SK-N-SH treated with all-trans-retinoic acid at 6 μM for 48 hours (cell line): ENCODE measurements around the gene RTL10.
"Not testable (repeated sequence)": the region's sequence is repeated elsewhere in the genome, so short reads cannot be mapped to it uniquely, and the experiment has no call there.

ENCODE experiments used
- ATAC-seq: fragments of 200-7000 bp; cut with Tn5 transposase; 3 replicates; pipeline ENCODE4 v1.9.1; 2020; ENCODE audit warnings: mild to moderate bottlenecking, moderate library complexity
- ARNTL ChIP-seq: fragments of 450-650 bp; formaldehyde crosslinking; IDR thresholded peaks from 2 replicates; pipeline ENCODE4 v1.5.0; 2020; ENCODE audit warnings: low read depth, mild to moderate bottlenecking, moderate library complexity, borderline replicate concordance
- BACH2 ChIP-seq: fragments of 250-450 bp; sonication (Bioruptor Pico); IDR thresholded peaks from 2 replicates; pipeline ENCODE4 v1.9.0; 2021; ENCODE audit warnings: mild to moderate bottlenecking, borderline replicate concordance
- CSDC2 ChIP-seq: fragments of 250-450 bp; sonication (Bioruptor Pico); IDR thresholded peaks from 2 replicates; pipeline ENCODE4 v1.5.0; 2020; ENCODE audit warnings: mild to moderate bottlenecking, moderate library complexity
- GLIS3 ChIP-seq: fragments of 250-450 bp; sonication (Bioruptor Pico); IDR thresholded peaks from 2 replicates; pipeline ENCODE4 v1.5.0; 2020; ENCODE audit warnings: mild to moderate bottlenecking, moderate library complexity
- ISL1 ChIP-seq: fragments of 250-450 bp; sonication (Bioruptor Pico); IDR thresholded peaks from 2 replicates; pipeline ENCODE4 v2.1.2; 2022; ENCODE audit warnings: mild to moderate bottlenecking, moderate library complexity
- RARB ChIP-seq: fragments of 250-450 bp; sonication (Bioruptor Pico); IDR thresholded peaks from 2 replicates; pipeline ENCODE4 v1.8.0; 2021; ENCODE audit warnings: mild to moderate bottlenecking, moderate library complexity
- TCF4 ChIP-seq: fragments of 250-450 bp; sonication (Bioruptor Pico); IDR thresholded peaks from 2 replicates; pipeline ENCODE4 v1.8.0; 2021; ENCODE audit warnings: mild to moderate bottlenecking, moderate library complexity, borderline replicate concordance
- ZC3H10 ChIP-seq: fragments of 250-450 bp; sonication (Bioruptor Pico); IDR thresholded peaks from 2 replicates; pipeline ENCODE4 v1.5.1; 2021; ENCODE audit warnings: mild to moderate bottlenecking, moderate library complexity
- ZFP3 ChIP-seq: fragments of 250-450 bp; sonication (Bioruptor Pico); IDR thresholded peaks from 2 replicates; pipeline ENCODE4 v1.5.0; 2020; ENCODE audit warnings: mild to moderate bottlenecking, moderate library complexity
- ZFP30 ChIP-seq: fragments of 450-650 bp; formaldehyde crosslinking; IDR thresholded peaks from 2 replicates; pipeline ENCODE4 v1.5.0; 2022; ENCODE audit warnings: mild to moderate bottlenecking, moderate library complexity
- ZNF565 ChIP-seq: fragments of 450-650 bp; formaldehyde crosslinking; conservative IDR thresholded peaks from 2 replicates; pipeline ENCODE4 v1.5.0; 2020; ENCODE audit warnings: low read depth, mild to moderate bottlenecking, moderate library complexity
- ZNF70 ChIP-seq: fragments of 450-650 bp; formaldehyde crosslinking; IDR thresholded peaks from 2 replicates; pipeline ENCODE4 v1.5.0; 2020; ENCODE audit warnings: mild to moderate bottlenecking, moderate library complexity
- TF ChIP-seq, protein P1 (sequence below): fragments of 250-450 bp; sonication (Bioruptor Pico); IDR thresholded peaks from 2 replicates; pipeline ENCODE4 v1.5.1; 2021; ENCODE audit warnings: mild to moderate bottlenecking, moderate library complexity
- TF ChIP-seq, protein P2 (sequence below): fragments of 250-450 bp; sonication (Bioruptor Pico); IDR thresholded peaks from 2 replicates; pipeline ENCODE4 v1.8.0; 2020; ENCODE audit warnings: mild to moderate bottlenecking, moderate library complexity, borderline replicate concordance
- TF ChIP-seq, protein P3 (sequence below): fragments of 250-450 bp; sonication (Bioruptor Pico); IDR thresholded peaks from 2 replicates; pipeline ENCODE4 v1.8.0; 2021; ENCODE audit warnings: low read depth, mild to moderate bottlenecking, moderate library complexity, borderline replicate concordance
- TF ChIP-seq, protein P4 (sequence below): fragments of 250-450 bp; sonication (Bioruptor Pico); IDR thresholded peaks from 2 replicates; pipeline ENCODE4 v1.5.0; 2020; ENCODE audit warnings: mild to moderate bottlenecking, moderate library complexity

RTL10 gene

DNA sequence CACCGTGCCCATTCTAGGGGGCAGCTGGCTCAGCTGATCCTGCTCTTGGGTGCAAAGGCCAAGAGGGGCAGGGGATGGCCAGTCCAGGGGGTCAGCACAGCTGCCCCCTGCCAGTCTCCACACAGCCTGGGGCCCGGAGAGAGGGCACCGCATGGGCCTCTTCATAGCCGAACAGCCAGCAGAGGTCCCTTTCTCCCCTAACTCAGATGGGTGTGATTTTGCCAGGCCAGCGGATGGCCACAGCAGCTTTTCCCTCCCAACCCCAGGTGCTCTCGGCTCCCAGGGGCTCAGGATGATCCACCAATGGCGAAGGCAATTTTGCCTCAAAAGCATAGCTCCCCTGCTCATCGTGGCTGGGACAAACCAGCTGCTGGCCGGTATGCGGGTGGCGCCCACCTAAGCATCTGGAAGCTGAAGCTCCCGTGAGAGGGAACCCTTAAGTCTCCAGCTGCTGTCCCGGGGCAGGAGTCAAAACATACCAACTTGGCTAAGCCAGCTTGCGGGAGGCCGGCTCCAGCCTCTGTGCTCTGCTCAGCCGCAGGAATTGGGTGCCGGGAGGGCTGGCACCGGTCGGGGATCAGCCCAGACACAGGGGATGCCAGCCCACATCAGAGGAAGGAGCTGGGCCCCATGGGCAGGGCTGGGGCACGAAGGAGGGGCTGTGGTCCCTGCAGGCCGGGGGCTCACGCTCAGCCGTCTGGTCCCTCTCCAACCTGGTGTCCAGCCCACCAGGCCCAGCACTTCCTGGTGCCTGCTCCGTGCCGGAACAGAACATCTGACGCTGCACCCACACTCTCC is 30.5 kb upstream of the RTL10 start:
- ATAC-seq, result no peak
- TF ChIP-seq CSDC2, result no peak
- no peak for TF ChIP-seq ZNF70
- no peak for TF ChIP-seq ZFP30 (CRISPR knock-in tag)

DNA sequence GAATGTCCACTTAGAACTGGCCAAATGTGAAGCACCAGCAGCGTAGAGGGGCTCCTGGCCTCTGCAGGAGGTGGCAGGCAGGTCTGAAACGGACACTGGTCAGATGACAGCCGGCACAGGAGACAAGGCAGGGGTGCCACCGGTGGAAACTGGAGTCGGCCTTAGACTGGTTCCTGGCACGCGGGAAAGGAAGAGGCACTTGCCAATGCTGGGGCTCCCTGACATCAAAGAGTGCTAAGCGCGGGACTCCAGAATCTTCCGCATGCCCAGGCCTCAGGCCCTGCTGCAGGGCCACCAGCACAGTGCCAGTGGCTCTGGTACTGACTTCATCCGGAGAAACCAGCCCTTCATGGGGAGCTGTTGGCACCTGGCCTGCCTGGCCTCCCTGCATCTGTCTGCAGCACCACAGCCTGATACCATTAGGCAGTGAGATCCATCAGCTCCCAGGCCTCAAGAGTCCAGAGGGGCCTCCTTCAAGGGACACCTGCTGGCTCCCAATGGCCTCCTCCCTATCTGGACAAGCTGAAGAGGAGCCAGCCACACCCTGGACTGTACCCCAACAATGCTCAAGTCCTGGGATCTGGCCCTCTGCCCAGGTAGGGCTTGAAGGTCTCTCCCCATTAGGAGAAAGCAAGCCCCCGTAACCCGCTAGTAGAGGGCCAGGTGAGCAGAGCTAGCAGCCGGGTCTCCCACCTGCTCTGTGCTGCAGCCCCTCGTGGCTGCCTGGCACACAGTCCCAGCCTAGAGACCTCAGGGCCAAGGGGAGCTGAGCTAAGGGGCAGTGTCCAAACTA is 29.7 kb upstream of the RTL10 start:
- no peak for TF ChIP-seq ZFP30 (CRISPR knock-in tag)
- no peak for ATAC-seq

DNA sequence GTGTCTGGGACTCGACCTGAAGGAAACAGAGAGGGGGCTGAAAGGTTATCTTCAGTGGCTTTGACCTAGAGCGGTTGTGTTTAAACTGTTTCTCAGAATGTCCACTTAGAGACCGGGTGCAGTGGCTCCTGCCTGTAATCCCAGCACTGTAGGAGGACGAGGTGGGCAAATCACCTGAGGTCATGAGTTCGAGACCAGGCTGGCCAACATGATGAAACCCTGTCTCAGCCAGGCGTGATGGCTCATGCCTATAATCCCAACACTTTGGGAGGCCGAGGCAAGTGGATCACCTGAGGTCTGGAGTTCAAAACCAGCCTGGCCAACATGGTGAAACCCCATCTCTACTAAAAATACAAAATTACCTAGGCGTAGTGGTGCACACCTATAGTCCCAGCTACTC is 28.8 kb upstream of the RTL10 start:
- ATAC-seq, result not testable (repeated sequence)

DNA sequence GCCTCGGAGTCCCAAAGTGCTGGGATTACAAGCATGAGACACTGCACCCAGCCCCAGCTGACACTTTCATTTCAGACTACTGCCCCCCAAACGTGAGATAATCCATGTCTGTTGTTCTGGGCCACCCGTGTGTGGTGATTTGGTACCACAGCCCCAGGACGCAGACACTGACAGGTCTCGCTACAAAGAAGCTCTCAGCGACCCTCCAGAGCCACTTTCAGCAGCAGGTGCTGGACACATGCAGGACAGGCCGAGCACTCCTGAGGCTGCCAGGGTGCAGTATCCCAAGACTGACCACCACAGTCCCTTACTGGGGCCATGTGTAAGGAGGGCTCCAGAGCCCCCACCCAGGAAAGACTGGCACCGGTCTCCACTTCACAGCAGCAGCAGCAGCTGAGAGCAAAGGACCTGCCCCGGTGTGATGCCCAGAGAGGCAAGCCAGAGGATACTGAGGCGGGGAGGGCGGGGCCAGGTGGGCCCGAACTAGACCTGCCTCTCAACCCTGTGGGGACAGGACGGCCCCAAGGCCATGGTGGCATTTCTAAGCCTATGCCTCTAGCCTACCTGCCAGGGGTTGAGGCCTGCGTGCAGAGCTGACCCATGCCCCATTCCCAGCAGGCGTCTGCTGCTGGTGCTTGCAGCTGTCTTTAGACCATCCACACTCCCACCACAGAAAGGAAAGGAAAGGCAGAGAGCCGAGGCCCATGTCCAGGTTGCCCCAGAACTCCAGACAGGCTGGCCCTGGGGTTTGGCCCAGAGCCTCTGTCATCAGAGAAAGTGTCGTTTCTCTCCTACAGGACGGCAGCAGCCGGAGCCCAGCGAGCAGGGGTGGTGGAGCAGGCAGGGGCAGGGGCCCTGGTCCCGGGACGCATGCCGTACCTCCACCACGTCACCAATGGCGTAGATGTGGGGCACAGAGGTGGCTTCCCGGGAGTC is 28.0 kb upstream of the RTL10 start:
- ATAC-seq, result no peak

DNA sequence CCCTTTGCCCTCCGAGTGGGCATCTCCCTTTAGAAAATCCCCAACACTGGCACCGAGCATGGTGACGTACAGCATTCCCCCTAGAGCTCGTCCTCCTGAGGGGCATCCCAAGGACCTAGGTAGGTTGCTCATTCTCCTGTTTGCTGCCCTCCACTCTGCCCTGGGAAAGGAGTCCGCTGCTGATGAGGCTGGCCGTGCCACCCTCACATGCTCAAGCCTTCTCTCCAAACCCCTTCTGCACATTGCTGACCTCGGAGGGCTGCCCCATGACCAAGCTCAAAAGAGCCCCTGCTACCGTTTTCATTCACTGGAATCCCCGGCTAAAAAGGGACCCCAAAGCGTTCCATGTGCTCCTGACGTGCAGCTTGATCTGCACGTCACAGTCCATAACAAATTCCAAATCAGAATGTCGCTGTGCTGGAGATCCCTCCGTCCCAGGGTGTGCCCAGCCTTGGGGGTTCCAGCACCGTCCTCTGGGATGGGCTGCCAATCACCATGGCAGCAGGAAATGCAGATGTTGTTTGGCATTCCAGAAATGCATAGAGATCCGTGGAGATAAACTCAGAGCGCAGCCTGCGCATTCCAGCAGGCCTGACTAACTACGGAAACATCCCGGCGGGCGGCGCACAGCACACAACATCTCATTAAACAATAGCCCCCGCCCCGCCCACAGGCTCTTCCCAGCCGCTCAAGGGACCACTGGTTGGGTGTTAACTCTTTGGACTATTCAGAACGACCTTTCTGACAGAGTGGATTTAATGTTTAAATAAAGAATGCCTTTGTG is 26.3 kb upstream of the RTL10 start:
- ATAC-seq, result peak; percentile 92
- TF ChIP-seq, protein P1, sequence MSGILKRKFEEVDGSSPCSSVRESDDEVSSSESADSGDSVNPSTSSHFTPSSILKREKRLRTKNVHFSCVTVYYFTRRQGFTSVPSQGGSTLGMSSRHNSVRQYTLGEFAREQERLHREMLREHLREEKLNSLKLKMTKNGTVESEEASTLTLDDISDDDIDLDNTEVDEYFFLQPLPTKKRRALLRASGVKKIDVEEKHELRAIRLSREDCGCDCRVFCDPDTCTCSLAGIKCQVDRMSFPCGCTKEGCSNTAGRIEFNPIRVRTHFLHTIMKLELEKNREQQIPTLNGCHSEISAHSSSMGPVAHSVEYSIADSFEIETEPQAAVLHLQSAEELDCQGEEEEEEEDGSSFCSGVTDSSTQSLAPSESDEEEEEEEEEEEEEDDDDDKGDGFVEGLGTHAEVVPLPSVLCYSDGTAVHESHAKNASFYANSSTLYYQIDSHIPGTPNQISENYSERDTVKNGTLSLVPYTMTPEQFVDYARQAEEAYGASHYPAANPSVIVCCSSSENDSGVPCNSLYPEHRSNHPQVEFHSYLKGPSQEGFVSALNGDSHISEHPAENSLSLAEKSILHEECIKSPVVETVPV, result no peak
- TF ChIP-seq, protein P2, sequence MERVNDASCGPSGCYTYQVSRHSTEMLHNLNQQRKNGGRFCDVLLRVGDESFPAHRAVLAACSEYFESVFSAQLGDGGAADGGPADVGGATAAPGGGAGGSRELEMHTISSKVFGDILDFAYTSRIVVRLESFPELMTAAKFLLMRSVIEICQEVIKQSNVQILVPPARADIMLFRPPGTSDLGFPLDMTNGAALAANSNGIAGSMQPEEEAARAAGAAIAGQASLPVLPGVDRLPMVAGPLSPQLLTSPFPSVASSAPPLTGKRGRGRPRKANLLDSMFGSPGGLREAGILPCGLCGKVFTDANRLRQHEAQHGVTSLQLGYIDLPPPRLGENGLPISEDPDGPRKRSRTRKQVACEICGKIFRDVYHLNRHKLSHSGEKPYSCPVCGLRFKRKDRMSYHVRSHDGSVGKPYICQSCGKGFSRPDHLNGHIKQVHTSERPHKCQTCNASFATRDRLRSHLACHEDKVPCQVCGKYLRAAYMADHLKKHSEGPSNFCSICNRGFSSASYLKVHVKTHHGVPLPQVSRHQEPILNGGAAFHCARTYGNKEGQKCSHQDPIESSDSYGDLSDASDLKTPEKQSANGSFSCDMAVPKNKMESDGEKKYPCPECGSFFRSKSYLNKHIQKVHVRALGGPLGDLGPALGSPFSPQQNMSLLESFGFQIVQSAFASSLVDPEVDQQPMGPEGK (CRISPR knock-in tag), result peak; percentile 62; the same call in 1 of the 2 replicates
- TF ChIP-seq BACH2 (CRISPR knock-in tag), result no peak
- no peak for TF ChIP-seq ZFP3 (CRISPR knock-in tag)
- TF ChIP-seq ARNTL, result no peak
- TF ChIP-seq, protein P3, sequence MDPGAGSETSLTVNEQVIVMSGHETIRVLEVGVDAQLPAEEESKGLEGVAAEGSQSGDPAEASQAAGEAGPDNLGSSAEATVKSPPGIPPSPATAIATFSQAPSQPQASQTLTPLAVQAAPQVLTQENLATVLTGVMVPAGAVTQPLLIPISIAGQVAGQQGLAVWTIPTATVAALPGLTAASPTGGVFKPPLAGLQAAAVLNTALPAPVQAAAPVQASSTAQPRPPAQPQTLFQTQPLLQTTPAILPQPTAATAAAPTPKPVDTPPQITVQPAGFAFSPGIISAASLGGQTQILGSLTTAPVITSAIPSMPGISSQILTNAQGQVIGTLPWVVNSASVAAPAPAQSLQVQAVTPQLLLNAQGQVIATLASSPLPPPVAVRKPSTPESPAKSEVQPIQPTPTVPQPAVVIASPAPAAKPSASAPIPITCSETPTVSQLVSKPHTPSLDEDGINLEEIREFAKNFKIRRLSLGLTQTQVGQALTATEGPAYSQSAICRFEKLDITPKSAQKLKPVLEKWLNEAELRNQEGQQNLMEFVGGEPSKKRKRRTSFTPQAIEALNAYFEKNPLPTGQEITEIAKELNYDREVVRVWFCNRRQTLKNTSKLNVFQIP, result no peak
- no peak for TF ChIP-seq ZNF565 (CRISPR knock-in tag)
- peak; percentile 33; the same call in 1 of the 2 replicates for TF ChIP-seq ISL1
- no peak for TF ChIP-seq GLIS3 (CRISPR knock-in tag)
- TF ChIP-seq TCF4 (CRISPR knock-in tag), result no peak
- no peak for TF ChIP-seq ZNF70
- TF ChIP-seq ZC3H10 (CRISPR knock-in tag), result no peak
- TF ChIP-seq ZFP30 (CRISPR knock-in tag), result no peak
- TF ChIP-seq, all 23 proteins: peak for 2

More for the DNA sequence above, 28.0 kb upstream of the RTL10 start:
- TF ChIP-seq ZFP3 (CRISPR knock-in tag) (no peak), ZC3H10 (CRISPR knock-in tag) (no peak), ZNF70 (no peak), ARNTL (no peak), RARB (CRISPR knock-in tag) (no peak), GLIS3 (CRISPR knock-in tag) (no peak)
- TF ChIP-seq, protein P4, sequence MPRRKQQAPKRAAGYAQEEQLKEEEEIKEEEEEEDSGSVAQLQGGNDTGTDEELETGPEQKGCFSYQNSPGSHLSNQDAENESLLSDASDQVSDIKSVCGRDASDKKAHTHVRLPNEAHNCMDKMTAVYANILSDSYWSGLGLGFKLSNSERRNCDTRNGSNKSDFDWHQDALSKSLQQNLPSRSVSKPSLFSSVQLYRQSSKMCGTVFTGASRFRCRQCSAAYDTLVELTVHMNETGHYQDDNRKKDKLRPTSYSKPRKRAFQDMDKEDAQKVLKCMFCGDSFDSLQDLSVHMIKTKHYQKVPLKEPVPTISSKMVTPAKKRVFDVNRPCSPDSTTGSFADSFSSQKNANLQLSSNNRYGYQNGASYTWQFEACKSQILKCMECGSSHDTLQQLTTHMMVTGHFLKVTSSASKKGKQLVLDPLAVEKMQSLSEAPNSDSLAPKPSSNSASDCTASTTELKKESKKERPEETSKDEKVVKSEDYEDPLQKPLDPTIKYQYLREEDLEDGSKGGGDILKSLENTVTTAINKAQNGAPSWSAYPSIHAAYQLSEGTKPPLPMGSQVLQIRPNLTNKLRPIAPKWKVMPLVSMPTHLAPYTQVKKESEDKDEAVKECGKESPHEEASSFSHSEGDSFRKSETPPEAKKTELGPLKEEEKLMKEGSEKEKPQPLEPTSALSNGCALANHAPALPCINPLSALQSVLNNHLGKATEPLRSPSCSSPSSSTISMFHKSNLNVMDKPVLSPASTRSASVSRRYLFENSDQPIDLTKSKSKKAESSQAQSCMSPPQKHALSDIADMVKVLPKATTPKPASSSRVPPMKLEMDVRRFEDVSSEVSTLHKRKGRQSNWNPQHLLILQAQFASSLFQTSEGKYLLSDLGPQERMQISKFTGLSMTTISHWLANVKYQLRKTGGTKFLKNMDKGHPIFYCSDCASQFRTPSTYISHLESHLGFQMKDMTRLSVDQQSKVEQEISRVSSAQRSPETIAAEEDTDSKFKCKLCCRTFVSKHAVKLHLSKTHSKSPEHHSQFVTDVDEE (CRISPR knock-in tag), result no peak
